GM12891 (cell line): ENCODE measurements around the gene MROH2A.
A peak's percentile ranks its signal among the peaks of the same experiment; 100 is the strongest.

Source experiments
- DNase-seq: peaks from one replicate; pipeline ENCODE4 v3.0.0; 2011; ENCODE audit warnings: low spot score; ENCODE audit not compliant: insufficient read length
- FAIRE-seq: peaks from 2 replicates; lab custom pipeline; 2011; peaks lifted over from hg19 to GRCh38; lab: Jason Lieb, UNC
- PAX5 ChIP-seq: IDR thresholded peaks from 2 replicates; pipeline ENCODE4 v1.6.1; 2011; ENCODE audit warnings: low read length, moderate library complexity, mild to moderate bottlenecking; ENCODE audit not compliant: insufficient read depth, severe bottlenecking
- POLR2A ChIP-seq: IDR thresholded peaks from 2 replicates; pipeline ENCODE4 v1.6.1; 2011; ENCODE audit warnings: low read depth, low read length, control low read depth
- POLR2AphosphoS5 ChIP-seq: IDR thresholded peaks from 2 replicates; pipeline ENCODE4 v1.6.1; 2011; ENCODE audit warnings: low read depth, low read length, control low read depth
- POU2F2 ChIP-seq: IDR thresholded peaks from 2 replicates; pipeline ENCODE4 v1.6.1; 2011; ENCODE audit warnings: low read depth, mild to moderate bottlenecking, control low read depth, low read length, moderate library complexity
- SPI1 ChIP-seq: IDR thresholded peaks from 2 replicates; pipeline ENCODE4 v1.6.1; 2011; ENCODE audit warnings: low read depth, low read length, control low read depth
- TAF1 ChIP-seq: IDR thresholded peaks from 2 replicates; pipeline ENCODE4 v1.6.1; 2011; ENCODE audit warnings: low read depth, low read length, control low read depth

Gene MROH2A

DNA sequence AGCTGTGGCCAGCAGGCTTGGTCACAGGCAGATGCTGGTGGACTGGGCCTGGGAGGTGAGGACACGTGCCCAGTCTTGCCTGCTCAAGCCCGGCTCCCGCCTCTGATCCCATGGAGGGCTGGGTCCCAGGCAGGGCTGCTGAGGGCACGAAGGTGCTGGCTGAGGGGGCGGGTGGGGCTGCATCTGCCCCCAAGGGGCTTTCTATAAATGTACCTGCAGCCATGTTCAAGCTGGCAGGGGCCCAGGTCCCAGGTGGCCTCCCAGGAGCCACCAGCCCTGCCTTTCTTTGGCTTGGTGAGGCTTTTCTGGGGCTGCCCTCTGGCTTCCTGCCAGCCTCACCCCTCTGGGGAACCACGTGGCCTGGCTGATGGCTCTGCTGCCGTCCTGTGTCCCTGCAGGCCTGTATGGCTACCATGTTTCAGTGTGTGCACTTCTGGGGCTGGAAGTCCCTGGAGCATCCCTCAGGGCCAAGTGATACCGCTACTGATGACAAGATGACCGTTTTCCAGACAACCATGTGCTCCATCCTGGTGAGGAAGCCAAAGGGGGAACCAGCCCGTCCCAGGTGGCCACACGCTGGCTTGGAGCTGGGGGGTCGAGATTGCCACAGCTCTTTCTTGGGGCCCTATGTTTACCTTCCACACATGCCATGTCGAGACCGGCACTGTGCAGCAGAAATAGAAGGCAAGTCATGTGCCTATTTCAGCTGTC is 53.0 kb downstream of the MROH2A start:
- FAIRE-seq (no peak), DNase-seq (no peak)
- no peak for TF ChIP-seq POLR2AphosphoS5

GRCh38 chr2:233831861-233832260 is 53.7 kb downstream of the MROH2A start:
- TF ChIP-seq POLR2AphosphoS5 (no peak), TAF1 (no peak)
- FAIRE-seq (no peak), DNase-seq (no peak)

DNA sequence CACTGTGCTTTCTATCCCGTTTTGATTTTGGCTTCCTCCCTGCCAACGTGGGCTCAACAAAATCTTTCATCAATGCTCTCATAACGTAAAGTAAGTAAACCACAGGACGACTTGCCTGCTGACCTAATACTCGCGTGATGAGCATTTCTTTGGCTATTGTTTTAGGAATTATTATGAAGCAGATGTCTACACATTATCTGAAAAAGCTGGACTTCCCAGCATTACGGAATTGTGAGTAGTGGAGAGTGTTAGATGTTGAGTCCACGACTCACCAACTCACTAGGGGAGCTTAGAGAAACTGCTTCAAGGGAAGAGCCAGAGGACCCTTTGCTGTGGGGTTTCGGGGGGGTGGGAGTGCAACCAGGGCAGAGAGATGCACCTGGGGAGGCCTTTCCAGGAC is 54.3 kb downstream of the MROH2A start:
- FAIRE-seq = no peak
- DNase-seq = no peak
- TF ChIP-seq POLR2AphosphoS5 = no peak
- TF ChIP-seq POLR2A = no peak
- TF ChIP-seq PAX5 = no peak
- no peak for TF ChIP-seq POU2F2
- no peak for TF ChIP-seq TAF1
- no peak for TF ChIP-seq SPI1

DNA sequence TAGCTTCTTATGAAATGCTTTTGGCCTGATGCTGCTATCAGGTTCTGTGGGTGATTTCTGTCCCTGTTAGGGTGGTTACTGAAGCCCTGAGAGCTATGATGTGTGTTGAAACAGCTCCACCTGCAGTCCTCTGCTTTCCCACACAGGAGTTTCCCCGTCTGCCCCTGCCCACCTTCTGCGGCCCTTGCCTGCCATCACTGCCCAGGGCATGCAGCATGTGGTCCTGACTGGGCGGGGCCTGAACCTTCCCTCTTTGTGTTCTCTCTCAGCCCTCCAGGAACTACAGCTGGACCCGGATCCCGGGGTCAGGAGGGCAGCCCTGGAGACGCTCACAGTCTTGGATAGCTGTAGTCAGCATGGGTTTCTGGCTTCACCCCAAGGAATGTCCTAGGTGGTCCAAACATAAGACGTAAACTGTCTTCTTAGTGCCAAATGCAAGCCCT is 54.8 kb downstream of the MROH2A start:
- no peak for FAIRE-seq
- DNase-seq = no peak
- TF ChIP-seq POLR2AphosphoS5 (no peak), POLR2A (no peak), PAX5 (no peak), SPI1 (no peak), POU2F2 (no peak), TAF1 (no peak)

GRCh38 chr2:233833345-233833744 is 55.2 kb downstream of the MROH2A start:
- DNase-seq (no peak), FAIRE-seq (no peak)
- no peak for TF ChIP-seq SPI1

DNA sequence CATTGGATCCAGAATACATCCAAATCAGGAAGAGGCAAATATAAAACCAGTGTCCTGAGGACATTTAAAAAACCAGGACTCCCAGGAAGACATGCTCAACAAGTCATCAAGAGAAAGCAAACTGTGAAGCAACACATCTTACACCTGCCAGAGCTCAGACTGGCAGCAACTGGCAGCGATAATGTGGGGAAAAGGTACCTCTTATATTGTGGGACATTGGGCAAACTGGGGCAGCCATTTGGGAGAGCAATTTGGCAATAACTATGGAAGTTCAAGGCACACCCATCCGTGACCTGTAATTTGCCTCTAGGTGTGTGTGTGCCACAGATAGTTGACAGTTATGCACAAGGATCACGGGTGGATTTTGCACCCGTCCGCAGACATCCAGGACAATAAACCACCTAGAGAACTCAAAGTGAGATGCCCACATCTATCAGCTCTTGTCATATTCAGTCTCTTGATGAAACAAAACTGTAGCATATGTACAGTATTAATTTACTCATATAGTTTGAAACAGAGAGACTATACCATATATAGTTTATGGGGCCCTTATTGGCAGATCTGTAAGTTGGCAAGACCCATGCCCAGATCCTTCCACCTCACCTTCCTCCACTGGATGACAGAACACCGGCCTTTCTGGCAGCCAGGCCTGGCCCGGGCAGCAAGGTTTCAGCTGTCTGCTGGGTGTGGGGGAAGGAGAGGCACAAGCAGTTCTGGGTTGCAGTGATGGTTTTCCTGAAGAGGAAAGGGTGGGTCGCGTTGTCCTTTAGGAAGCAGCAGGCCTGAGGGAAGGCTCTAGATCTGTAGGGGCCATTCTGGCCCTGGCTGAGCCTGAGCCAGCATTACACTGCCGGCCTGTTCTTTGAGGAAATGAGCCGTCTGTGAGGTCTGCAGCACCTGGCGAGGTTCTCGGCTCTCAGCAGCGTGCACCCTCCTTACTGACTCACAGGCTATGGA is 57.4 kb downstream of the MROH2A start:
- TF ChIP-seq POU2F2 (no peak), POLR2AphosphoS5 (no peak), SPI1 (no peak), PAX5 (no peak), POLR2A (no peak), TAF1 (no peak)
- no peak for DNase-seq
- FAIRE-seq = peak; percentile 13

DNA sequence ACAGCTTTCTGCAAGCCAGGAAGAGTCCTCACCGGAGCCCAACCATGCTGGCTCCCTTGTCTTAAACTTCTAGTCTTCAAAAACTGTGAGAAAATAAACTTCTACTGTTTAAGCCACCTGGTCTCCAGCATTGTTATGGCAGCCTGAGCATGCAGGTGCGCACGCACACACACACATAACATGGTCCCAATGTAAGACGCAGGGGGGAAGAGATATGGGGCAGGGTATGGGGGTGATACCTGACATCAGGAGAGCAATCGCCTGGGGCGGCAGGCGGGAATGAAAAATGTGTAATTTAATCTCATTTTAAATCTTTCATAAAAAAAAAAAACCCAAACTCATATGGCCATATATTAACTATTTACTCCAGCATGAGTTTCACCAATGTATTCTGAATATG is 58.2 kb downstream of the MROH2A start:
- FAIRE-seq (no peak), DNase-seq (no peak)
- TF ChIP-seq PAX5 (no peak), POLR2A (no peak), SPI1 (no peak), POU2F2 (no peak), POLR2AphosphoS5 (no peak), TAF1 (no peak)

GRCh38 chr2:233837694-233838229 is 59.6 kb downstream of the MROH2A start:
- FAIRE-seq = no peak
- DNase-seq = no peak
- TF ChIP-seq POLR2AphosphoS5 (no peak), PAX5 (no peak), SPI1 (no peak), POU2F2 (no peak), TAF1 (no peak), POLR2A (no peak)

GRCh38 chr2:233838251-233838650 is 60.1 kb downstream of the MROH2A start:
- no peak for FAIRE-seq
- no peak for TF ChIP-seq POLR2AphosphoS5
- no peak for TF ChIP-seq POU2F2
- no peak for TF ChIP-seq TAF1
- no peak for TF ChIP-seq POLR2A
- no peak for TF ChIP-seq PAX5
- TF ChIP-seq SPI1 = no peak
- DNase-seq = no peak
